Measurements from ENCODE around the gene ATP6V0A4.
"Not testable (repeated sequence)": the region's sequence is repeated elsewhere in the genome, so short reads cannot be mapped to it uniquely, and the experiment has no call there.

Gene ATP6V0A4

DNA sequence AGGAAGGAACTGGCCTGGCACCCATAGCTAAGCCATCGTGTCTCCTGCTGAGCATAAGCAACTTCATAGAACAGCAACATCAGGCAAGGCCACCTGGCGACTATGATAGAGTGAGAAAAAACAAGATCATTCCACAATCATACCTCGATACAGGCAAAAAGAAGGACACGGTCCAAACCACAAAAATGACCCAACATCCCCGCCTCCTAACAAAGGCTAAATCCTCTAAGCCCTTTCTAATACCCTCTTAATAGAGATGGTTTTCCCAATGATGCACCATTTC lies 56.6 kb downstream of the ATP6V0A4 start:
- no peak for TF ChIP-seq CTCF (IDR thresholded peaks at IDR 0.05; ENCODE audit: low read depth, low read length)
- no peaks in the 10 kb centered on the region for H3K36me3 ChIP-seq
- H3K27me3 ChIP-seq = no peaks in the 10 kb centered on the region
- H3K9me3 ChIP-seq = no peaks in the 10 kb centered on the region
- H3K4me1 ChIP-seq = peaks cover 6% of the 10 kb centered on the region
- no peak overlapping the region for H3K4me3 ChIP-seq (ENCODE audit: low read depth, low read length)
- no peak for DNase-seq

DNA sequence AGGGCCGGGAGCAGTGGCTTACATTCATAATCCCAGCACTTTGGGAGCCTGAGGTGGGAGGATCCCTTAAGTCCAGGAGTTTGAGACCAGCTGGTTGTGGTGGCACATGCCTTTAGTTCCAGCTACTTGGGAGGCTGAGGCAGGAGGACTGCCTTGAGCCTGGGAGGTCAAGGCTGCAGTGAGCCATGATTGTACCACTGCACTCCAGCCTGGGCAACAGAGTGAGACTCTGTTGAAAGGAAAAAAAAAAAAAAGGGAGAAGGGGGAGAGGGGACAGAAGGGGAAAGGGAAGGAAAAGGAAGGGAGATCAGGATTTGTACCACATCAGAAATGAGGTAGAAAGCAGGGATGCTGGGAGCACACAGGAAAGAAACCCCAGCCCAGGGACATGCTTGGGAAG lies 58.1 kb downstream of the ATP6V0A4 start:
- no peak overlapping the region for H3K4me3 ChIP-seq (ENCODE audit: low read depth, low read length)
- TF ChIP-seq CTCF (IDR thresholded peaks at IDR 0.05; ENCODE audit: low read depth, low read length) = no peak
- H3K27me3 ChIP-seq = no peaks in the 10 kb centered on the region
- H3K4me1 ChIP-seq = peaks cover 6% of the 10 kb centered on the region
- no peak for DNase-seq
- H3K9me3 ChIP-seq = no peaks in the 10 kb centered on the region
- no peaks in the 10 kb centered on the region for H3K36me3 ChIP-seq

GRCh38 chr7:138738551-138739335 lies 59.3 kb downstream of the ATP6V0A4 start:
- Histone ChIP-seq H3K27me3 (no peaks in the 10 kb centered on the region), H3K9me3 (no peaks in the 10 kb centered on the region), H3K36me3 (no peaks in the 10 kb centered on the region), H3K4me3 (ENCODE audit: low read depth, low read length) (no peak overlapping the region), H3K4me1 (peaks cover 6% of the 10 kb centered on the region)
- peak; percentile 99 for TF ChIP-seq CTCF (IDR thresholded peaks at IDR 0.05; ENCODE audit: low read depth, low read length)
- DNase-seq = peak; percentile 89

DNA sequence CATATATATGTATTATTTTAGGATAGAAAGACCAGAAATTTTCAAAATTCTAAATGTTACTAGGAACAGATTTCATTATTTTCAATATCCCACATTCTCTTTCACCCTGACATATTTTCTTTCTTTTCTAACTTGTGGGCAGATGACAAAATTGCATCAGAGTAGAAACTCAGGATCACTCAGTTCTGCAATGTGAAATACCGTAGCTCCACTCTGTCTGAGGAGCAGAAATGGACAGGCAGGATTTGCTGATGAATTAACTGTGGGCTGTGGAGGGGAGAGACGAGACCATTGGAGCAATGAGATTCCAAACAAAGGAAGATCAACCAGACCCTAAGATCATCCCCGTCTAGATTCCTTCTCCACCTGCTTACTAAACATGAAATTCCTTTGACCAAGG lies 59.9 kb downstream of the ATP6V0A4 start:
- H3K36me3 ChIP-seq = no peaks in the 10 kb centered on the region
- no peak for TF ChIP-seq CTCF (IDR thresholded peaks at IDR 0.05; ENCODE audit: low read depth, low read length)
- DNase-seq = no peak
- no peaks in the 10 kb centered on the region for H3K27me3 ChIP-seq
- peaks cover 6% of the 10 kb centered on the region for H3K4me1 ChIP-seq
- H3K4me3 ChIP-seq (ENCODE audit: low read depth, low read length) = no peak overlapping the region
- no peaks in the 10 kb centered on the region for H3K9me3 ChIP-seq

DNA sequence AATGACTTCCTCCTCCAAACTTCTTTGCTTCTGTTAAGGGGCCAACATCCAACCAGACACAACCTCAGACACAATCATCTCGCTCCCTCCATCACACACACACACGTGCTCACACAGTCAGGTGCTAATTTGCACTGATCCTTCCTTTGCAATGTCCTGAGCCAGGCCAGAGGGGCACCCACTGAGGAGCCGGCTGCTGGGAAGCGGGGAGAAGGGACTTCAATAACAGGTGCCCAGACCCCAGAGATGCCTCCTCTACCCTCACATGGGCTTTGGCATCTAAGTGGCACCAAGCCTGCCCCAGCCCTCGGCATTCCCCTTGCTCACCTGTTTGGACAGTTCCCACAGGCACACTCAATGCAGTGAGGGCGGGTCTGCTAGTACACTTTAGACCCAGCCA lies 62.6 kb downstream of the ATP6V0A4 start:
- Histone ChIP-seq H3K27me3 (no peaks in the 10 kb centered on the region), H3K36me3 (no peaks in the 10 kb centered on the region), H3K4me3 (ENCODE audit: low read depth, low read length) (no peak overlapping the region), H3K9me3 (no peaks in the 10 kb centered on the region), H3K4me1 (peaks cover 6% of the 10 kb centered on the region)
- DNase-seq = no peak
- TF ChIP-seq CTCF (IDR thresholded peaks at IDR 0.05; ENCODE audit: low read depth, low read length) = no peak

GRCh38 chr7:138731733-138732132 lies 66.3 kb downstream of the ATP6V0A4 start:
- H3K9me3 ChIP-seq; H3K4me1 ChIP-seq; DNase-seq; H3K36me3 ChIP-seq; H3K27me3 ChIP-seq; H3K4me3 ChIP-seq (ENCODE audit: low read depth, low read length): not testable (repeated sequence)

- Histone ChIP-seq H3K27me3 (no peaks in the 10 kb centered on the region), H3K4me1 (no peaks in the 10 kb centered on the region), H3K9me3 (no peaks in the 10 kb centered on the region), H3K36me3 (no peaks in the 10 kb centered on the region), H3K4me3 (ENCODE audit: low read depth, low read length) (no peak overlapping the region)
- DNase-seq = no peak
- no peak for TF ChIP-seq CTCF (IDR thresholded peaks at IDR 0.05; ENCODE audit: low read depth, low read length)
Measured at GRCh38 chr7:138729444-138729843, 68.6 kb downstream of the ATP6V0A4 start.

Data from BE2C (cell line).